Thyroid gland (tissue), 4 donors: ENCODE data around the gene SIRT7.

Experiments used
- POLR2A ChIP-seq, 2 donors: fragments of 450-650 bp; IDR thresholded peaks; one replicate each; pipeline ENCODE4 v1.6.1; 2017; ENCODE audit warnings: antibody characterized with exemption in 2 of 2, mild to moderate bottlenecking in 2 of 2, moderate library complexity in 1 of 2
- TF ChIP-seq, protein P1 (sequence below), 6 experiments: fragments of 200-600 bp in 3 of 6; fragments of 450-650 bp in 3 of 6; sonication (generic) in 3 of 6; IDR thresholded peaks; one replicate each; pipeline ENCODE4 v1.5.1; 2016 to 2019; ENCODE audit warnings: antibody characterized with exemption in 6 of 6, mild to moderate bottlenecking in 2 of 6, inconsistent platforms in 1 of 6, moderate library complexity in 1 of 6

DNA sequence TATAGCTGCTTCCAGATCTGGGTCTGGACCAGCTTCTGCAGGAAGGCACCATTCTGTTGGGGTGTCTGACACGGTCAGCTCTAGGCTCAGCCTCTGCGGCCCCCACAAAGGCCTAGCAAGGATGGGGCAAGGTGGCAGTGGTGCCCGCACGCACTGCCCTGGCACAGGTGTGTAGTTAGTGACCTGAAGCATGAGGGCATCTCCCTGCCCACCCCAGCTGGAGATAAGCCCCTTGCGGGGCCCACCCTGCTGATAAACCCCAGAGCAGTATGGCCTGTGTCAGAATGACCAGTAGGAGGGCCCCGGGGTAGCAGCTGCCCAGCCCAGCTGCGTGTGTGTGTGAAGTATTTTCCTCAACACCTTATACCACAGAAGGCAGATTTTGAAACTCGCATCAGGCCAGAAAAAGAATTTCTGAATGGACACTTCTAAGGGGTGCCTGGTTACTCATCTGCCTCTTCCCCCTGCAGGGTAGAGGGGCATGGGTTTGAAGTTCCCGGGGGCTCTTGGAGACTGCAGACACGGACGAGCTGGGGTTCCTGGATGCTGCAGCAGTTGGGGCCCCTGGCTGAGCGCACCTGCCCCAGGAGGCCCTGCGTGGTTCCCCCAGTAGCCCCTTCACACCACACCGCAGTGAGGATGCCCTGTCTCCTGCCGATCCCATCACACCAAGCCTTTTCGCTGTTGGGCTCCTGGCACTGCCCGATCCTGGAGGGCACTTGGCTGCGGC is 51.4 kb downstream of the SIRT7 start:
- TF ChIP-seq POLR2A (IDR thresholded peaks at IDR 0.05), result no peak
- TF ChIP-seq, protein P1, sequence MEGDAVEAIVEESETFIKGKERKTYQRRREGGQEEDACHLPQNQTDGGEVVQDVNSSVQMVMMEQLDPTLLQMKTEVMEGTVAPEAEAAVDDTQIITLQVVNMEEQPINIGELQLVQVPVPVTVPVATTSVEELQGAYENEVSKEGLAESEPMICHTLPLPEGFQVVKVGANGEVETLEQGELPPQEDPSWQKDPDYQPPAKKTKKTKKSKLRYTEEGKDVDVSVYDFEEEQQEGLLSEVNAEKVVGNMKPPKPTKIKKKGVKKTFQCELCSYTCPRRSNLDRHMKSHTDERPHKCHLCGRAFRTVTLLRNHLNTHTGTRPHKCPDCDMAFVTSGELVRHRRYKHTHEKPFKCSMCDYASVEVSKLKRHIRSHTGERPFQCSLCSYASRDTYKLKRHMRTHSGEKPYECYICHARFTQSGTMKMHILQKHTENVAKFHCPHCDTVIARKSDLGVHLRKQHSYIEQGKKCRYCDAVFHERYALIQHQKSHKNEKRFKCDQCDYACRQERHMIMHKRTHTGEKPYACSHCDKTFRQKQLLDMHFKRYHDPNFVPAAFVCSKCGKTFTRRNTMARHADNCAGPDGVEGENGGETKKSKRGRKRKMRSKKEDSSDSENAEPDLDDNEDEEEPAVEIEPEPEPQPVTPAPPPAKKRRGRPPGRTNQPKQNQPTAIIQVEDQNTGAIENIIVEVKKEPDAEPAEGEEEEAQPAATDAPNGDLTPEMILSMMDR (IDR thresholded peaks at IDR 0.05), result no peak
